CD4-positive, alpha-beta T cell treated with Interferon alpha-2 for 1 hour (primary cell): ENCODE data around the gene CCDC136.

Source experiments
- DNase-seq, 2 donors: peaks; one replicate each; pipeline ENCODE4 v3.0.0-alpha.2; 2020 to 2022

CCDC136 gene

GRCh38 chr7:128846781-128847444 lies 55.1 kb downstream of the CCDC136 start:
- DNase-seq = no peak

GRCh38 chr7:128847721-128848211 lies 56.0 kb downstream of the CCDC136 start:
- no peak for DNase-seq

DNA sequence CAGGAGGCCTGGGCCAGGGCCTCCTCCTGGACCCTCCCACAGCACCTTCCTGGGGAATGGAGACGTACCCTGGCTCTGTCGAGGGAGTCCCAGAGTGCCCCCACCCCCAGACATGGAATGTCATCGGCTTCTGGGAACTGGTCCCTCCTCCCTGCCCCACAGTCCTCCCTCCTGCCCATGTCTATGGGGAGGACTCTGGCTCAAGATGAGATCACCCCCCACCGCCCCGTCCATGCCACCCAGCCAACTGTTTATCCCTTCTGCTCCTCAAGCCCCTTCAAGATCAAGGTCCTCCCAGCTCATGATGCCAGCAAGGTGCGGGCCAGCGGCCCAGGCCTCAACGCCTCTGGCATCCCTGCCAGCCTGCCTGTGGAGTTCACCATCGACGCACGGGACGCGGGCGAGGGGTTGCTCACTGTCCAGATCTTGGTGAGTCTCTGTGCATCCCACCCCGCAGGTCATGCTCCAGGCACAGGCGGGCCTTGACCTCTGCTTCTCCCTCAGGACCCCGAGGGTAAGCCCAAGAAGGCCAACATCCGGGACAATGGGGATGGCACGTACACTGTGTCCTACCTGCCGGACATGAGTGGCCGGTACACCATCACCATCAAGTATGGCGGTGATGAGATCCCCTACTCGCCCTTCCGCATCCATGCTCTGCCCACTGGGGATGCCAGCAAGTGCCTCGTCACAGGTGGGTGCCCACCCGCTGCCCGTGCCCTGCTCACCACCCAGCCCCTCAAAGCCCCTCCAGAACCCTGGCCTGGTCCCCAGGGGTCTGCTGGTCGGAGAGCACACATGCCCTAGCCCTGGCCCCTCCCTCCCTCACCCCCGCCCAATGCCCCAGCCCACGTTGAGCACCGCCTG lies 56.8 kb downstream of the CCDC136 start:
- no peak for DNase-seq

GRCh38 chr7:128849156-128849515 lies 57.4 kb downstream of the CCDC136 start:
- DNase-seq = no peak

GRCh38 chr7:128849804-128850490 lies 58.2 kb downstream of the CCDC136 start:
- DNase-seq = no peak

- no peak for DNase-seq
Measured at GRCh38 chr7:128852537-128853254, 60.9 kb downstream of the CCDC136 start.

DNA sequence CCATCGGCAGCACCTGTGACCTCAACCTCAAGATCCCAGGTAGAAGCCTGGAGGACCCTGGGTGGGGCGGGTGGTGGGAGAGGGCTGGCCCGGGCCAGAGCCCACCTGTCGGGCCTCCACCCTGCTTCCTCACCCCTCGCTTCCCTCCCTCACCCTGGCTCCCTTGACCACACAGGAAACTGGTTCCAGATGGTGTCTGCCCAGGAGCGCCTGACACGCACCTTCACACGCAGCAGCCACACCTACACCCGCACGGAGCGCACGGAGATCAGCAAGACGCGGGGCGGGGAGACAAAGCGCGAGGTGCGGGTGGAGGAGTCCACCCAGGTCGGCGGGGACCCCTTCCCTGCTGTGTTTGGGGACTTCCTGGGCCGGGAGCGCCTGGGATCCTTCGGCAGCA lies 62.0 kb downstream of the CCDC136 start:
- no peak for DNase-seq

DNA sequence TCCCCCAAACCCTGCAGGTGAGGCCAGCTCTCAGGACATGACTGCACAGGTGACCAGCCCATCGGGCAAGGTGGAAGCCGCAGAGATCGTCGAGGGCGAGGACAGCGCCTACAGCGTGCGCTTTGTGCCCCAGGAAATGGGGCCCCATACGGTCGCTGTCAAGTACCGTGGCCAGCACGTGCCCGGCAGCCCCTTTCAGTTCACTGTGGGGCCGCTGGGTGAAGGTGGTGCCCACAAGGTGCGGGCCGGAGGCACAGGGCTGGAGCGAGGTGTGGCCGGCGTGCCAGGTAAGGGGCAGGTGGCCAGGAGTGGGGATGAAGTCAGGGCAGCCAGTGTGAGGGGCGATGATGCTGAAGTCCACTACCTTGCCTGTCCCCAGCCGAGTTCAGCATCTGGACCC lies 62.6 kb downstream of the CCDC136 start:
- DNase-seq = no peak

DNA sequence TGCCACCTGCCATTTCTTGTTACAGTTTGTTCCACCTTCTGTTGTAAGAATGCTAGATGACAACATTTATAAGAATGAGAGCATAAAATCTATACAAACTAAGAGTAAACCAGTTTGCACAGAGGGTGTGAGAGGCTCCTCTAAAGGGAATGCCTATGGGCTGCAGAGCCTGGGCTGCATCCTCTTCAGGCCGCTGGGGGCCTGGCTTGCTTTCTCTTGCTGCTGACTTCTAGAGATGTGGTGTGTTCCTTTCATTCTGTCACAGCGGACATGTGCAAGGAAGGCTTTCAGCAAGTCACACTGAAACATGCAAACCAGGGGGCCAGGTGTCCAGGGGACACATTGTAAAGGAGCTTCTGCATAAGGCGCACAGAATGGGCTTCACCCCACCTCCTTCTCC lies 63.8 kb downstream of the CCDC136 start:
- DNase-seq = no peak

GRCh38 chr7:128856001-128856718 lies 64.4 kb downstream of the CCDC136 start:
- DNase-seq = no peak

DNA sequence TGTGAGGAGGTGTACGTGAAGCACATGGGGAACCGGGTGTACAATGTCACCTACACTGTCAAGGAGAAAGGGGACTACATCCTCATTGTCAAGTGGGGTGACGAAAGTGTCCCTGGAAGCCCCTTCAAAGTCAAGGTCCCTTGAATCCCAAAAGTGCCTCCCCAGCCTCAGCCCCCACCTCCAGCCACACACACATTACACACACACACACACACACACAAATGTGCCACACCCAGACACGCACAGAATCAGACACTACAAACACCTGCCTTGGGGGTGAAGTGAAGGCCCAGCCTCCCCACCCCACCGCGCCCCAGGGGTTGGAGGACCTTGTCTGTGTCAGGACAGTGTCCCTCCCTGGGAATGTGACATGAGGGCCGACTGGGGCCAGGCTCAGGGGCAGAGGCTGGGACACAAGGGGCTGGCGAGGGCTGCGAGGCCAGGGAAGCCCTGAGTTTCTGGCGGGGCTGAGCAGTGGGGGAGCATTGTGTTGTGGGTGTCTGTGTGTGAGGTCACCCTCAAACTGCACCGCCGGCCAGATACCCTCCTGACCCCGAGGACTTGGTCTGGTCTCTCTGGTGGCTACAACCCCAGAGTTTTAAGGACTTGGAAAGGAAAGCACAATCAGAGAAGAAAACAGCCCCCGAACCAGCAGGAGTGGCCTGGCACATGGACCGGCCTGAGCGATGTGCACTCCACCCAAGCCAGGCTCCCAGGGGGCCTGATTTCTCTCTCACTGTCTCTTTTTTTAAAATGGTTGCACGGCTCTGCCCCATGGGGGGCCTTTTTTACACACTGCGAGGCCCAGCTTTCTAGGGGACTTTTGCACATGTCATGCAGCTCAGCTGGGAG lies 66.8 kb downstream of the CCDC136 start:
- no peak for DNase-seq

DNA sequence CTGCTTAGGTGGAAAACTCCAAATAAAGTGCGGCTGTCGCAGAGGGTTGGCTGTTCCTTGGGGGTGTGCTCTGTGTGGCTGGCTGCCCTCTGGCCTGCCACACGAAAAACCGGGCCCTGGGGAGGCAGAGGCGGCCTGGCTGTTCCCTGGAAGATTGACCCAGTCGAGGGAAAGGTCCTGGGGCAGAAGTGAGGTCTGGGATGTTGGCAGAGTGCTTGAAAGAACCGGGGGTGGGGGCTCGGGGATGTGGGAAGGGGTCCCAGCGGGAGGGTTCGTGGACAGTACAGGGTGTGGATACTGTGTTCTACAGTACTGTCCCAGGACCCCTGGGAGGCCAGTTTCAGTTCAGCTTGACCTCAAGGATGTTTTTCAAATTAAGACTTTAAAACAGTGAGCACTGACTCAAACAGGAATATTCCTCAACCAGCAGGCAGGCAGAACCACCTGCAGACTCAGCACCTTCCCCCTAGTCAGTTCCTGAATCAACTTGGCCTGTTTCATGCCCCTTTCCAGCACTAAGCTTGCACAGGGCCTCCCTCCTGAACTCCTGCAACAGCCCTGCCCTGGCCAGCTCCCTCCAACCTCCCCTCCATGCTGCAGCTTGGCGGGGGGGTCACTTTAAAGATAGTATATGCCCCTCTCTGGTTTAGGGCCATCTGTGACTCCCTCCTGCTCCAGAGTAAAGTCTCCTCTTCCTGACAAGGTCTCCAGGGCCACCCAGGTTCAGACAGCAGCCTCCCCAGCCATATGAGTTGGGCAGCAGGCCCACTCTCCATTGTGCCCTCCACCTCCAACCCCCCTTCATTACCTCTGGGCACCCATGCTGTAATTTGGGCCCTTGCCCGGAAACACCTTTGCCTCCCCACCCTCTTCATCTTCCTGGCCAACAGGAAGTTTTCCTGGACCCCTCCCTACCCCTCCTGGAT lies 67.7 kb downstream of the CCDC136 start:
- DNase-seq = no peak

GRCh38 chr7:128860158-128861073 lies 68.6 kb downstream of the CCDC136 start:
- DNase-seq = no peak

DNA sequence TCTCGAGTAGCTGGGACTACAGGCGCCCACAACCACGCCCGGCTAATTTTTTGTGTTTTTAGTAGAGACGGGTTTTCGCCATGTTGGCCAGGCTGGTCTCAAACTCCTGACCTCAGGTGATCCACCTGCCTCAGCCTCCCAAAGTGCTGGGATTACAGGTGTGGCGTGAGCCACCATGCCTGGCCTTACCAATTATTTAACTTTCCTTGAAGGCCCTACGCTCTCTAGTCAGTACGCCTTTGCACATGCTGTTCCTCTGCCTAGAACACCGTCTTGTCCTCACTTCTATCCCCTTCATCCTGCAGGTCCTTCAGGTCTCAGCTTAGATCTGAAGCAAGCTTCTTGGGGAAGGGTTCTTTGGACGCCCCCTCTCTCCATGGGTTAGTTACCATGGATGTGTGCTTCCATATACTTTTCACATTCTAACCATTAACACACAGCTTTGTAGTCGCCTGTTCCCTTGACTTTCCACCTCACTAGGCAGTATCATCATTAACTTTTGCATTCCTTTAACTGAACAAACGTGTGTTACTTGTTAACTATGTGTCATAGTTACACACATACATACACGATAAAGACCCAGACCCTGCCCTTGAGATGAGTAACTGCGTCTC lies 70.3 kb downstream of the CCDC136 start:
- no peak for DNase-seq

DNA sequence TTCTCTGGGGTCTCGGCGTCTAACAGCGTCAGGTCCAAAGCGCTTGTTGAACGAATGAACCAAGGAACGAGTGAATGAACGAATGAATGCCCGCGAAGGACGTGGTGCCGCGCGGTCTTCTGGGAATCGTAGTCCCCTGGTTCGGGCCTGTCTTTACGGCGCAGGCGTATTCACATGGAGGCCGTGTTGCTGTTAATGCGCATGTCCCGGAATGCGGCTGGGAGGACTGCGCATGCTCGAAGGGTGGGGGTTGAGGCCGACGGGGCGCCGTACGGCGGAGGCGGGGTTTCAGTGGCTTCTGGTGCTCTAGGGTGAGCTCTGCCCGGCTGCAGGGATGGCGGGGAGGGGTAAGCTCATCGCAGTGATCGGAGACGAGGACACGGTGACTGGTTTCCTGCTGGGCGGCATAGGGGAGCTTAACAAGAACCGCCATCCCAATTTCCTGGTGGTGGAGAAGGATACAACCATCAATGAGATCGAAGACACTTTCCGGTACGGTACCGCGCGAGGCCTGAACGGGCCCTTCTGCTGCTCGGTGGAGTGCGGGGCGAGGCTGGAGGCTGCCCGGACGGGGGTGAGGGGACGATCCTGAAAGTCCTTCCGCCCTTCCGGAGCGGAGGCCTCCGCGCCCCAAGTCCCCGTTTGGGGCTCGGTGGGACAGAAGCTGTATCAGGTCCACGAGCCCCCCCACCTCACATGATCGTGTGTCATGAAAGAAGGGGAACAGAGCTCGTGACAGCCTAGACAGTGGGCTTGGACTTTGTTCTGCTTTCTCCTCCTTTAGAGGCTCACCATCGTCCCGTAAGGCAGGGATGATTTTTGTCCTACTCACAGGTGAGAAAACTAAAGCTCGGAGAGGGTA lies 71.0 kb downstream of the CCDC136 start, which contains the start of gene ATP6V1F:
Gene ATP6V1F (plus strand): TSS at position 286 of the 862 bp plus-strand sequence. CDS start 49 bp downstream, at position 335.
- peak; percentile 98 to 99 for DNase-seq

- peak; percentile 41 to 62 for DNase-seq
Measured at GRCh38 chr7:128863433-128863989, 71.7 kb downstream of the CCDC136 start.

DNA sequence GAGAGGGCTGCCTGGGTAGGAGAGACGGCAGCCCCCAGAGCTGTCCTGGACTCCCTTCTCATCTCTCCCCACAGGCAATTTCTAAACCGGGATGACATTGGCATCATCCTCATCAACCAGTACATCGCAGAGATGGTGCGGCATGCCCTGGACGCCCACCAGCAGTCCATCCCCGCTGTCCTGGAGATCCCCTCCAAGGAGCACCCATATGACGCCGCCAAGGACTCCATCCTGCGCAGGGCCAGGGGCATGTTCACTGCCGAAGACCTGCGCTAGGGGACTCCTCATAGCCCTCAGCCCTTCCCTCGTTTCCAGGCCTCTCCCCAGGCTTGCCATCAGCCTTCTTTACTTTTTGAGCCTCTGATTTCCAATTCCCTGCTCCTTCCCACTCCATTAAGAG lies 73.5 kb downstream of the CCDC136 start:
- DNase-seq = no peak
